NCI-H2227 (cell line): ENCODE results near the gene SHC3.

ENCODE experiments used
- DNase-seq: peaks from one replicate; lab custom pipeline; 2025; ENCODE audit not compliant: unreplicated experiment; lab: John Stamatoyannopoulos, UW

The SHC3 gene

DNA sequence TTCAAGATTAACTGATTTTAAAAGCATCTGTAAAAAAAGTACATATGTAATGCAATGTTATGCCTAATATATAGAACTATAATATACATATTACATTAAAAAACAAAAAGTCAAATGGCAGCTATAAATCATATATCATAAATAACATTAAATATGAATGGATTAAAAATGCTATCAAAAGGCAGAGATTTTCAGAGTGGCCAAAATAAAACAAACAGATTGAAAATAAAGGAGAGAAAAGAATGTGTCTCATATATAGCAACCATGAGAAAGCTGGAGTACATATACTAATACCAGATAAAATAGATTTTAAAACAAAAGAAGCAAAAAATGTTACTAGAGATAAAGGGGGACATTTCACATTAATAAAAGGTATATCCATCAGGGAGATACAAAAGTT lies 148.8 kb downstream of the SHC3 start:
- no peak for DNase-seq

DNA sequence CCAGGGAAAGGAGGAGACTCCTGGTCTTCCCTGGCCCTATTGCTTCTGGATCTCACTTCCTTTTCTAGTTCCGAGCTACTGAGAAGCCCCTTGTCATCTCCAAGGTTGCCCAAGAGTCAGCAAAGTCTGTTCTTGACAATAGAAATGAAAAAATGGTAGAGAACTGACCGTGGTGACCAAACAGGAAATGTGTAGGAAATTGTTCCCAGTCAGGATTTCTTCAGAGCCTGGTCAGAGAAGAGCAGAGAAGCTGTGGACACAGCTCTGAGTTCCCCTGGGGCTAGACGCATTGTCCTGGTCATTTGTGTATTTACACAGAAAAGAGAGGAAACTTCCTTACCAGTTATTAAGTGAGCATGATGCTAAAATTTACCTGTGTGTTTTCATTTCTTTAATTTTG lies 151.7 kb downstream of the SHC3 start:
- DNase-seq, result no peak

DNA sequence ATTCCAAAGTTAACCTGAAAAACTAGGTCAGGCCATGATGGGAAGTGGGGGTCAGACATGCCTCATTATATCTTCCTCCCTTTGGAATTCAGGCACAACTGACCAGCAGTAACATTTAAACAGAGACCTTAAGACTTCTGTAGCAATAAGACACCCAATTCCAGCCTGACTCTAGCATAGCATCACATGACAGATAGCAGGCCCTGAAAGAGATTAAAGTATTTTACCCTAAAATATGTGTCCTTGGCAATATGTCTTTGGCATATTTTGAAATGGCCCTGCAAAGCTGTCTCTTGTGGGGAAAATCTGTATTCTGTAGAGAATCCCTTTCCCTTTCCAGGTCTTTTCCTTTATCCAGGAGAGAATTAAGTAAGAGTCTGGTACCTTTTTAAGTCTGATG lies 153.1 kb downstream of the SHC3 start:
- no peak for DNase-seq

- no peak for DNase-seq
These were observed 153.9 kb downstream of the SHC3 start for GRCh38 chr9:89024727-89025126.

- DNase-seq, result no peak
These were observed 154.9 kb downstream of the SHC3 start for GRCh38 chr9:89023740-89024139.

GRCh38 chr9:89022902-89023301 lies 155.7 kb downstream of the SHC3 start:
- no peak for DNase-seq

- no peak for DNase-seq
These were observed 156.4 kb downstream of the SHC3 start for GRCh38 chr9:89022001-89022759.

DNA sequence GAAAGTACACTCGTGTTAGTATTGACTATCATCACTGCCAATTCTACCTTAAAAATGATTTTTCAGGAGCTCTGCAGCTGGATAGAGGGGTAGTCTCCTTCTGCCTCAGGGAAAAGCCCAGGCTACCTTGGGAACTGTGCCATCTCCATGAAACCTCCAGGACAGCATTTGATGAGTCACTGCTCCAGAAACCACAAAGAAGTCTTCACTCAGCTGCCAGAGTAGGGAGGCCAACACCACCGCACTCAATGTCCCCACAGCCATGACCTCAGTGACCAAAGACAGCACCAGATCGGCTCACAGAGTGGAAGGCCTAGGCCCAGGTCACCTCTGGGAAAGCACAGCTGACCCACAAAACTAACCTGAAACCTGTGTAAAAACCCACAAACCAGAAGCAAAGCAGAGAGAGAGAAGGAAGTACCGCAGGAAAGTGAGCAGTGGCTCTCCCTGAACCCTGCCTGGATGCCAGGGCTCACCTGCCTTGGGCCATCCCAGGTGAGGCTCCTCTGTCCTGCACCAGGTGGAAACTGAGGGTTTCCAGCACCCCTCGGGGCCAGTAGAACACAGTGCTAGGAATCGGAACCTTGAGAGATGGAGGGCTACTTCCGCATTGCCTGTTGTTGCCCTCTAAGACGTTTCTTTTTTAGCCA lies 157.3 kb downstream of the SHC3 start:
- no peak for DNase-seq

DNA sequence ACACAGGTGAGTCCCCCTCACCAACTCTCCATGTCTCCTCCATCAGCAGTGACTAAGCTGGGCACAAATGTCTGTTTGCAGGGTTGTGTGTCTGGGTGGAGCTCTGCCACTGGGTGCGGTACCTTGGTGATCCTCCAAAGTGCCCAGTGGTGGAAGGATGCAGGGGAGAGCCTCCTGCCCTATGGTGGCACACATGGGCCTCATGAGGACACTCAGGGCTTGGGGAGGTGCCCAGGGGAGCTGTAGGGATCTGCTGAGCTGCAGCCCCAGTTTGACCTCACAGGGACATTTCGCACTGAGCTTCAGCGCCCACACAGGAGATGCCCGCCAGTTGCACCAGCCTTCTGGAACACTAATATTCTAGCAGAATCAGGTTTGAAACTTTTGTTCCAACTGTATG lies 157.9 kb downstream of the SHC3 start:
- no peak for DNase-seq

DNA sequence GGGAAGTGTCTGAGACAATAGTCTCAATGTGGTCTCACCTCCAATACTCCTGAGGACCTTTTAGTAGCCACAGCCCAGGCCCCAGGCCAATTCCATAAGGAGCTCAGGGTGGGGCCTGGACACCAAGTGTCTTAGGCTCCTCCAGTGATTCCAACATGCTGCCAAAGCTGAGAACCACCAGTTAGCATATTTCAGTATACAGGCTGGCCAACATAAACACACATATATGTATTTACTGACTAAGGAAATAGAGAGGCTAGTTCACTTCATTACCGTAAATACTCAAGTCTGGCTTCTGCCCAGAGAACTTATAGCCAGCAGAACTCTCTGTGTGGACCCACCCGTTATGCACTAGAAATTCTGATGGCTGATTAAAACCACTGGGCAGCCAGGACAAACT lies 163.3 kb downstream of the SHC3 start:
- no peak for DNase-seq

DNA sequence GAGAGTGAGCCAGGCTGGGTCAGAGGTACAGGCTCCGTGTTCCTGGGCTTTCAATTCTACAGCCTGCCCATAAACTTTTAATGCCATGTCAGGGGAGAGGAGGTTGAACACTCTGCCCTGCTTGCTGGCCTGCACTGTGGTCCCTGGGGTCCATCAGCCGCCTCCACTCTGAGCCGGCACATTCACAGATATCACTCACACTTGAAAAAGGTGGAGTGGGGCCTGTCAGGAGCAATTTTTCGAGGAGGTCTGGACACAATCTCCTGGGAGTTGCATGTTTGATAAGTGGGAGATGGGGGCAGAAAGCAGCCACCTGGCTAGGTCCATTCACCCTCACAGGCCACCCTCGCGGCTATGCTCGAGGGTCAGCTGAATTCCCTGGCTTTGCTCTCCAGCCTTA lies 164.5 kb downstream of the SHC3 start:
- DNase-seq, result no peak

DNA sequence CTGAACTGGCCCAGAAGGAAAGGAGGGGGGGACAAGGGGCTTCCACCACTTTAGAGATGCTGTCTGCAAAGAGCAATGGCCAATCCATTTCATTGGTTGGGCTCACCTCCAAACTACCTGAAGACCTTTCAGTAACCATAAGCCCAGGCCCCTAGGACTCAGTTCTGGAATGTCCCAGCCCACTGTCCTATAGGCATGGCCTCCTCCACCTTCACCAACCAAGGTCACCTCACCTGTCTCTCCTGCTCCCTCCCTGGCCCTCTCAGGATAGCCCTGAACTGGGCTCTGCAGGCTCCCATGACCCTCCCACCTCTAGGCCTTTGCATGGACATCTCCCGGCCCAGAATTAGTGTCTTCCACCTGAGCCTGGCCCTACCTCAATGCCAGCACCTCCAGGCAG lies 165.0 kb downstream of the SHC3 start:
- no peak for DNase-seq

DNA sequence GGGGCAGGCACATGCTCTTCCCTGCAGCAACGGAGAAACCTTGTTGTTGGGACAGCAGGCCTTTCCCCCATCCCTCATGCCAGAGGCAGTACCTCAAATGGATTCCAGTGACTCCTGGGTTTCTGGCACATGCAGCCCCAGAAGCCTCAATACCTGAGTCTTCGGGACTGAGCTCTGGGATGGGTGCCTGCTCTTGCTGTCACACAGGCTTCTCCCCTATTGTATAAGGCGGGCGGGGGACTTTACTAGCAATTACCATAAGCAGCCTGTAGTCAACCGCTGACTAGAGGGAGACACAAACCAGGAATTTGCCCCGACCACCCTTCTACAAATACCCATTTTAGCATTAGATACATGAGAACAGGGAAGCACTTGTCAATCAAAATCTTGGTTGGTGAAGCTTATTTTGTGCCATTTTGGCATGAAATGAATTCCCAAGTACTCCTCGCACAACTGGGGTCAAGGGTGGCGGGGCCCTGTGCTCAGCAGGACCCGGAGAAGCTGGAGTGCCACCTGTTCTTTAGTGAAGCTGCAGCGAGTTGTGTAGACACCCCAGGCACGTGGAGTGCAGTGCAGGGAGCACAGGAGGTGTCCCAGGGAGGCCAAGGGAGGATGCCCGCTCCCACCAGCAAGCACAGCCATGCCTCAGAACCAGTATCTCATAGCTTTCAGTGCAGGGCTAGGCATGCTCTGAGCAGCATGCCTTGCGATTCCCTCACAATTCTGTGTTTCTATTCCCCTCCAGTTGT lies 166.2 kb downstream of the SHC3 start:
- no peak for DNase-seq

GRCh38 chr9:89011683-89012082 lies 166.9 kb downstream of the SHC3 start:
- DNase-seq, result no peak

DNA sequence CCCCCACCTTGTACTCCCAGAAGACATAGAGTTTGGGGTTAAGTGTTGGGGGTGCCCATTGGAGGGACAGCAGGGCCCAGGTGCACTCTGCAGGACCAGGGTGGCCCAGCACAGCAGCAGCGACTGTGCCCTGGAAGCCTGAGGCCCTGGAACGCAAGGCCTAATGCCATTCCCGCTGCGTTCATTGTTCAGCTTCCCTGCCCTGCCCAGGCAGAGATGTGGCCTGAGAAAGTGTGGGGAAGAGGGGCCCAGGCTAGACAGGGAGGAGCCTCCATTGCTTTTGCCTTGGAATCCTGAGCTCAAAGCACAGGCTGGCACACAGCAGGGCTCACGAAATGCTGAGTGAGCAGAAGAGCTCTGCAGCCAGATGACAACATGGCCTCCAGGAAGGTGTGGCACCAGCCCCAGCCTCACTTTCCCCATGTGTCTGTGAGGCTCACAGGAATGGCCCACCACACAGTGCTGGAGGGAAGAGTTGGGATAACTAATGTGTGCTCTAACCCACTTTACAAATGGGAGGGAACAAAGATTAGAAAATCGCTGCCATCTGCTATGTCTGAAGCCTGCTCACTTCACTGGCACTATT lies 168.0 kb downstream of the SHC3 start:
- DNase-seq, result no peak

DNA sequence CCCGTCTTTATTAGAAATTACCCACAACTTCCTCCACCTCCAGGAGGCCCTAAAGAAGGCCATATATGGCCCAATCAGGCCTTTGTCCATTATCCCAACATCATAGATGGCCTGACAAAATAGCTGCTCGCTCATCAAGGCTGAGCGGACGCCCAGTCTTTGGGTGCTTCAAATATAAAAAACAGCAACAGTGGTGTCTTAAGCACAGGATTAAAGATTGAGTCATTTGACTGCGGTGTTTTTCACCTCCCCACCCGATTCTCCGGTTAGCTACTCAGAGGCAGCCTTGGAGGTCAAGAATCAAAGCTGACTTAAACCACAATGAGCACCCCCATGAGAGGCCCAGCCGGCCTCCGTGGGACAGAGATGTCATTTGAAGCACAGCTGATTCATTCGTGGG lies 168.6 kb downstream of the SHC3 start:
- DNase-seq, result no peak

GRCh38 chr9:89009546-89009840 lies 169.1 kb downstream of the SHC3 start:
- DNase-seq, result no peak

- no peak for DNase-seq
These were observed 169.7 kb downstream of the SHC3 start for GRCh38 chr9:89008744-89009545.

DNA sequence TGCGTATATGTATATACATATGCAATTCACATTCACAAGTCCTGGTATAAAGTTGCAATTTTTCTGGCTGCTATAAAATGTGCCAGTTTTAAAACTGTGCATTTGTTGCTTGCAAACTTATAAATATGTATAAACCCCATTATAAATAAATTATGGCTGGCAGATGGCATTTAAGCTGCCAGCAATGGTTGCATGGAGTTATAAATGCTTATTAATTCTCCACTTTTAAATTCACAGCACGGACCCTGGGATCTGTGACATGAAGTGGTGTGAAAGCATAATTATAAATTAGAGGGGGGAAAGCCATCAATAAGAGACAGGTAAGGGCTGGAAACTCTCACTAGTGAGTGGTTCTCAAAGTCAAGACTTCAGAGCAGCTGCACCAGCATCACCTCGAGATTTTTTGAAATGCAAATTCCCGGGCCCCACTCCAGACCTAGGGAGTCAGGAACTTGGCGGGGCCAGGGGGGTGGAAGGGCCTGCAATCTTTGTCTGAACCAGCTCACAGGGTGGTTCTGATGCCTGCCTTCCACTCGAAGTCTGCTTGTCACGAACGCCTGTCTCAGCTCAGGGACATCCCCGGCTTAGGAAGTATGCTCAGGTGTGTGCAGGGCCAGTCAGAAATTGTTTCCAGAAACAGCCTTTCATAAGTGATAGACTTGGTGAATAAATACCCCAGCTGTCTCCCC lies 170.4 kb downstream of the SHC3 start:
- no peak for DNase-seq
